ENCODE data around the gene SF3B2. TPM values are rescaled to one million over a fixed set of nuclear protein-coding genes. Genes with fewer than 3 reads are reported as not detected.

The SF3B2 gene
- total and polyA plus RNA-seq, 8 donors = 64.4 to 118 (median 83.3) TPM

GRCh38 chr11:66037327-66037726 lies 14.8 kb upstream of the SF3B2 start:
- intact Hi-C loops (cut with DNase I) = no loop called here
- DNase-seq (no peak), FAIRE-seq (no peak), ATAC-seq (no peak)
- no peaks in the 10 kb centered on the region for H3K36me3 ChIP-seq
- H3K27ac ChIP-seq = no peak overlapping the region
- no peak for TF ChIP-seq CTCF (IDR thresholded peaks at IDR 0.05)
- no peaks in the 10 kb centered on the region for H3K27me3 ChIP-seq
- WGBS, 2 donors = 68 to 71% methylated on average over 3 of the region's 3 CpGs
- H3K4me3 ChIP-seq = no peak overlapping the region
- no peaks in the 10 kb centered on the region for H3K9me3 ChIP-seq
- no peaks in the 10 kb centered on the region for H3K4me1 ChIP-seq

DNA sequence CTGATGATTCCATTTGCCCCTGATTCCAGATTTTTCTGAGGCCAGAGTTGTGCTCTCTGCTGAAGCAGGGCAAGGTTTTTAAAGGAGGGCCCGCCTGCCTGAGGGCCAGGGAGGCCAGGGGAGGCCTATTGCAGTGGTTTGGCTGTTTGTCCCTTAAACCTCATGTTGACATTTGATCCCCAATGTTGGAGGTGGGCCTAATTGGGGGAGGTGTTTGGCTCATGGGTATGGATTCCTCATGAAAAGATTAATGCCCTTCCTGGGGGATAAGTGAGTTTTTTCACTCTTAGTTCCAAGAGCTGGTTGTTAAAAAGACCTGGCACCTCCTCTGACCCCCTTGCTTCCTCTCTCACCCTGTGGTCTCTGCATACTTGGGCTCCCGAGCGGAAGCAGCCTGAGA lies 12.4 kb upstream of the SF3B2 start:
- WGBS, 2 donors = 50 to 57% methylated on average over 3 of the region's 3 CpGs
- intact Hi-C loops (cut with DNase I) = no loop called here
- FAIRE-seq (no peak), ATAC-seq (peak in 3 of 4 donors; percentile 33 to 72 (median 43)), DNase-seq (peak in 1 of 6 donors; percentile 42)
- TF ChIP-seq CTCF (IDR thresholded peaks at IDR 0.05) = no peak
- H3K27ac ChIP-seq = peak overlapping the region in 2 of 4 donors; percentile 22 to 38
- no peaks in the 10 kb centered on the region for H3K27me3 ChIP-seq
- H3K36me3 ChIP-seq = no peaks in the 10 kb centered on the region
- no peak overlapping the region for H3K4me3 ChIP-seq
- no peaks in the 10 kb centered on the region for H3K9me3 ChIP-seq
- H3K4me1 ChIP-seq = no peaks in the 10 kb centered on the region

GRCh38 chr11:66042227-66042995 lies 9.8 kb upstream of the SF3B2 start:
- Histone ChIP-seq H3K4me3 (no peak overlapping the region), H3K27ac (no peak overlapping the region), H3K9me3 (no peaks in the 10 kb centered on the region), H3K27me3 (no peaks in the 10 kb centered on the region), H3K36me3 (no peaks in the 10 kb centered on the region), H3K4me1 (no peaks in the 10 kb centered on the region)
- DNase-seq (no peak), FAIRE-seq (no peak), ATAC-seq (no peak)
- no peak for TF ChIP-seq CTCF (IDR thresholded peaks at IDR 0.05)
- intact Hi-C loops (cut with DNase I) = no loop called here
- WGBS, 2 donors = 93 to 94% methylated on average over 79 to 81 of the region's 81 CpGs

DNA sequence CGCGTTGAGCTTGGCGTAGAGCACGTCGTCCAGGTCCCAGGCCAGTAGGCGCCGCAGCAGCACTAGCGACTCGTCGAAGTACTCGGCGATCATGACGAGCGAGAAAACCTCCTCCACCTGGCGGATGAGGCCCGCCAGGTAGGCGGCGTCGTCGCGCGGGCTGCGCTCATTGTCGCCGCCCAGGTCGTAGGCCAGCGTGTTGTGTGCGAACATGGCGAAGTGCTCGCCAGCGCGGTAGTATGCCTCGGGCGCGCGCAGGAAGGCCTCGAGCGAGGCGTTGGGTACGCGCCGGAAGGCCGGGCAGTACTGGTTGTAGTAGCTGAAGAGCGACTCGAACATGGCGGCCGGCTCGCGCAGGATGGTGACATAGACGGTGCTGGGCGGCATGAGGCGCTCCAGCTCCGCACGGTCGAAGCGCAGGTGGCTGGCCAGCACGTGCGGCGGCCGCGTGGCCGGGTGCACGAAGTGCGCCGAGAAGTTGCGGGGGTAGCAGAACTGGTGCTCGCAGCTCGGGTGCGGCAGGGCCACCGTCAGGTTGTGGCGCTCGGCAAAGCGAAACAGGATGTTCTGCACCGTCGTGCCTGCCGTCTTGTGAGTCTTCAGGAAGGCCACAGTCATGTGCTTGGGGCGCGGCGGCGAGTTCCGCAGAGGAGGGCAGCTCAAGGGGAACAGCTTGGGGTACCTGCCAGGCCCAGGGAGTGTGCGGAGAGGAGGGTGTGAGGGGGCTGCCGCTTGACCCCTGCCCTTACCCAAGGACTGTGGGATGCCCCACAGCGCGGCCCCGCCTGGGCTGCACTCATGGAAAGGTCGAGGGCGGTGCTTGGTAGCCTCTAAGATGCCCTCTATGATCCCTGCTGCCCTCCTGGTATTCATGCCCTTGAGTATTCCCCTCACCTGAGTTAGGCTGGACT lies 8.9 kb upstream of the SF3B2 start:
- DNase-seq (peak in 1 of 6 donors; percentile 55), FAIRE-seq (no peak)

More for the DNA sequence above, 8.9 kb upstream of the SF3B2 start:
- WGBS, 2 donors = 93 to 95% methylated on average over 88 of the region's 88 CpGs
- no peak for ATAC-seq
- intact Hi-C loops (cut with DNase I) = no loop called here
- Histone ChIP-seq H3K9me3 (no peaks in the 10 kb centered on the region), H3K27me3 (no peaks in the 10 kb centered on the region), H3K4me1 (no peaks in the 10 kb centered on the region), H3K36me3 (no peaks in the 10 kb centered on the region), H3K27ac (no peak overlapping the region), H3K4me3 (no peak overlapping the region)
- TF ChIP-seq CTCF (IDR thresholded peaks at IDR 0.05) = no peak
